Fibroblast of pulmonary artery (primary cell): Measurements from ENCODE around the gene PCDHA11.
"Not testable (repeated sequence)": the region's sequence is repeated elsewhere in the genome, so short reads cannot be mapped to it uniquely, and the experiment has no call there.

Source experiments
- DNase-seq: peaks from one replicate; pipeline ENCODE4 v3.0.0-alpha.2; 2010; ENCODE audit warnings: low read depth
- H3K4me3 ChIP-seq: replicated peaks from 2 replicates; pipeline ENCODE4 v1.5.1; 2011; ENCODE audit warnings: low read depth, mild to moderate bottlenecking, control low read depth, low read length, moderate library complexity
- TF ChIP-seq, protein P1 (sequence below): IDR thresholded peaks from 2 replicates; pipeline ENCODE4 v1.5.1; 2011; ENCODE audit warnings: mild to moderate bottlenecking, control low read depth, low read length, inconsistent platforms; ENCODE audit errors: missing control alignments

PCDHA11 gene

DNA sequence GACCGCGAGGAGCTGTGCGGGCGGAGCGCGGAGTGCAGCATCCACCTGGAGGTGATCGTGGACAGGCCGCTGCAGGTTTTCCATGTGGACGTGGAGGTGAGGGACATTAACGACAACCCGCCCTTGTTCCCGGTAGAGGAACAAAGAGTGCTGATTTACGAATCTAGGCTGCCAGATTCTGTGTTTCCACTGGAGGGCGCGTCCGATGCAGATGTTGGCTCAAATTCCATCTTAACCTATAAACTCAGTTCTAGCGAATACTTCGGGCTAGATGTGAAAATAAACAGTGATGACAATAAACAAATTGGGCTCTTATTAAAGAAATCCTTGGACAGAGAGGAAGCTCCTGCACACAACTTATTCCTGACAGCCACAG is 40.4 kb upstream of the PCDHA11 start:
- H3K4me3 ChIP-seq = no peak overlapping the region
- DNase-seq = no peak
- TF ChIP-seq, protein P1, sequence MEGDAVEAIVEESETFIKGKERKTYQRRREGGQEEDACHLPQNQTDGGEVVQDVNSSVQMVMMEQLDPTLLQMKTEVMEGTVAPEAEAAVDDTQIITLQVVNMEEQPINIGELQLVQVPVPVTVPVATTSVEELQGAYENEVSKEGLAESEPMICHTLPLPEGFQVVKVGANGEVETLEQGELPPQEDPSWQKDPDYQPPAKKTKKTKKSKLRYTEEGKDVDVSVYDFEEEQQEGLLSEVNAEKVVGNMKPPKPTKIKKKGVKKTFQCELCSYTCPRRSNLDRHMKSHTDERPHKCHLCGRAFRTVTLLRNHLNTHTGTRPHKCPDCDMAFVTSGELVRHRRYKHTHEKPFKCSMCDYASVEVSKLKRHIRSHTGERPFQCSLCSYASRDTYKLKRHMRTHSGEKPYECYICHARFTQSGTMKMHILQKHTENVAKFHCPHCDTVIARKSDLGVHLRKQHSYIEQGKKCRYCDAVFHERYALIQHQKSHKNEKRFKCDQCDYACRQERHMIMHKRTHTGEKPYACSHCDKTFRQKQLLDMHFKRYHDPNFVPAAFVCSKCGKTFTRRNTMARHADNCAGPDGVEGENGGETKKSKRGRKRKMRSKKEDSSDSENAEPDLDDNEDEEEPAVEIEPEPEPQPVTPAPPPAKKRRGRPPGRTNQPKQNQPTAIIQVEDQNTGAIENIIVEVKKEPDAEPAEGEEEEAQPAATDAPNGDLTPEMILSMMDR = no peak

DNA sequence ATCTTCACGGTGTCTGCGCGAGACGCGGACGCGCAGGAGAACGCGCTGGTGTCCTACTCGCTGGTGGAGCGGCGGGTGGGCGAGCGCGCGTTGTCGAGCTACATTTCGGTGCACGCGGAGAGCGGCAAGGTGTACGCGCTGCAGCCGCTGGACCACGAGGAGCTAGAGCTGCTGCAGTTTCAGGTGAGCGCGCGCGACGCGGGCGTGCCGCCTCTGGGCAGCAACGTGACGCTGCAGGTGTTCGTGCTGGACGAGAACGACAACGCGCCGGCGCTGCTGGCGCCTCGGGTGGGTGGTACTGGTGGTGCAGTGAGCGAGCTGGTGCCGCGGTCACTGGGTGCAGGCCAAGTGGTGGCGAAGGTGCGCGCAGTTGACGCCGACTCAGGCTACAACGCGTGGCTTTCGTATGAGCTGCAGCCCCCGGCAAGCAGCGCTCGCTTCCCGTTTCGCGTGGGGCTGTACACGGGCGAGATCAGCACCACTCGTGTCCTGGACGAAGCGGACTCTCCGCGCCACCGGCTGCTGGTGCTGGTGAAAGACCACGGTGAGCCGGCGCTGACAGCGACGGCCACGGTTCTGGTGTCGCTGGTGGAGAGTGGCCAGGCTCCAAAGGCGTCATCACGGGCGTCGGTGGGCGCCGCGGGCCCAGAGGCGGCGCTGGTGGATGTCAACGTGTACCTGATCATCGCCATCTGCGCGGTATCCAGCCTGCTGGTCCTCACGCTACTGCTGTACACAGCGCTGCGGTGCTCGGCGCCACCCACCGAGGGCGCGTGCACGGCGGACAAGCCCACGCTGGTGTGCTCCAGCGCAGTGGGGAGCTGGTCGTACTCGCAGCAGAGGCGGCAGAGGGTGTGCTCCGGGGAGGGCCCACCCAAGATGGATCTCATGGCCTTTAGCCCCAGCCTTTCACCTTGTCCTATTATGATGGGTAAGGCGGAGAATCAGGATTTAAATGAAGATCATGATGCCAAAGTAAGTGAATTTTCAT is 39.0 kb upstream of the PCDHA11 start:
- not testable (repeated sequence) for DNase-seq

DNA sequence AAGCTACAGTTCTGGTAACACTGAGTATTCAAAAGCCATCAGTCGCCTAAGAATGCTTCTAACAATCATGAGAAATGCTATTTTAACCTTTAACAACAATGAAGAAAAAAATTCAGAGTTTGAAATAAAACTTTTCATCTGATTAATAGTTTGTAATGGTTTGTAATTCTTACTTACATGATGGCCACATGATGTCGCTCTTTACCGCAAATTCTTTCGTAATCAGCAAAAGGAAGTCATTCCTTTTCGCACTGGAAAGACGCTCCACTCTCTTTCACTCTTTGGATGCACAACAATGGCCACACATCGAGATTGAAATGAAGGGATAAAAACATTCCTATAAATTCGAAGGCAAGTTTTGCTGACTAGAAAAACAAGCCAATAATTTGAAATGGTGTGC is 34.8 kb upstream of the PCDHA11 start, which contains the start of gene PCDHA7:
Gene PCDHA7 (plus strand): TSS at position 277 of the 400 bp plus-strand sequence. CDS start 115 bp downstream, at position 392.
- peak within 1 kb of the TSS; percentile 31 for H3K4me3 ChIP-seq
- peak; percentile 40 for DNase-seq
- TF ChIP-seq, protein P1 = peak; percentile 13

More for the DNA sequence above, 39.0 kb upstream of the PCDHA11 start:
- H3K4me3 ChIP-seq = not testable (repeated sequence)

DNA sequence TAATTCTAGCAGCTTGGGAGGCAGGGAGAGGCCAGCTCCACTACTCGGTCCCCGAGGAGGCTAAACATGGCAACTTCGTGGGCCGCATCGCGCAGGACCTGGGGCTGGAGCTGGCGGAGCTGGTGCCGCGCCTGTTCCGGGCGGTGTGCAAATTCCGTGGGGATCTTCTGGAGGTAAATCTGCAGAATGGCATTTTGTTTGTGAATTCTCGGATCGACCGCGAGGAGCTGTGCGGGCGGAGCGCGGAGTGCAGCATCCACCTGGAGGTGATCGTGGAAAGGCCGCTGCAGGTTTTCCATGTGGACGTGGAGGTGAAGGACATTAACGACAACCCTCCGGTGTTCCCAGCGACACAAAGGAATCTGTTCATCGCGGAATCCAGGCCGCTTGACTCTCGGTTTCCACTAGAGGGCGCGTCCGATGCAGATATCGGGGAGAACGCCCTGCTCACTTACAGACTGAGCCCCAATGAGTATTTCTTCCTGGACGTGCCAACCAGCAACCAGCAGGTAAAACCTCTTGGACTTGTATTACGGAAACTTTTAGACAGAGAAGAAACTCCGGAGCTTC is 34.2 kb upstream of the PCDHA11 start:
- H3K4me3 ChIP-seq = peak overlapping the region; percentile 31

DNA sequence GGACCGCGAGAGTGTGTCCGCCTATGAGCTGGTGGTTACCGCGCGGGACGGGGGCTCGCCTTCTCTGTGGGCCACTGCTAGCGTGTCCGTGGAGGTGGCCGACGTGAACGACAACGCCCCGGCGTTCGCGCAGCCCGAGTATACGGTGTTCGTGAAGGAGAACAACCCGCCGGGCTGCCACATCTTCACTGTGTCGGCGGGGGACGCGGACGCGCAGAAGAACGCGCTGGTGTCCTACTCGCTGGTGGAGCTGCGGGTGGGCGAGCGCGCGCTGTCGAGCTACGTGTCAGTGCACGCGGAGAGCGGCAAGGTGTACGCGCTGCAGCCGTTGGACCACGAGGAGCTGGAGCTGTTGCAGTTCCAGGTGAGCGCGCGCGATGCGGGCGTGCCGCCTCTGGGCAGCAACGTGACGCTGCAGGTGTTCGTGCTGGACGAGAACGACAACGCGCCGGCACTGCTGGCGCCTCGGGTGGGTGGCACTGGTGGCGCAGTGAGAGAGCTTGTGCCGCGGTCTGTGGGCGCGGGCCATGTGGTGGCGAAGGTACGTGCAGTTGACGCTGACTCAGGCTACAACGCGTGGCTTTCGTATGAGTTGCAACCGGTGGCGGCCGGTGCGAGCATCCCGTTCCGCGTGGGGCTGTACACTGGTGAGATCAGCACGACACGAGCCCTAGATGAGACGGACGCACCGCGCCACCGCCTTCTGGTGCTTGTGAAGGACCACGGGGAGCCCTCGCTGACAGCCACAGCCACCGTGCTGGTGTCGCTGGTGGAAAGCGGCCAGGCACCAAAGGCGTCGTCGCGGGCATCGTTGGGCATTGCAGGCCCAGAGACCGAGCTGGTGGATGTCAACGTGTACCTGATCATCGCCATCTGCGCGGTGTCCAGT is 32.9 kb upstream of the PCDHA11 start:
- no peak for DNase-seq
- no peak overlapping the region for H3K4me3 ChIP-seq
- TF ChIP-seq, protein P1 = no peak

More for the DNA sequence above, 34.2 kb upstream of the PCDHA11 start:
- DNase-seq = not testable (repeated sequence)

DNA sequence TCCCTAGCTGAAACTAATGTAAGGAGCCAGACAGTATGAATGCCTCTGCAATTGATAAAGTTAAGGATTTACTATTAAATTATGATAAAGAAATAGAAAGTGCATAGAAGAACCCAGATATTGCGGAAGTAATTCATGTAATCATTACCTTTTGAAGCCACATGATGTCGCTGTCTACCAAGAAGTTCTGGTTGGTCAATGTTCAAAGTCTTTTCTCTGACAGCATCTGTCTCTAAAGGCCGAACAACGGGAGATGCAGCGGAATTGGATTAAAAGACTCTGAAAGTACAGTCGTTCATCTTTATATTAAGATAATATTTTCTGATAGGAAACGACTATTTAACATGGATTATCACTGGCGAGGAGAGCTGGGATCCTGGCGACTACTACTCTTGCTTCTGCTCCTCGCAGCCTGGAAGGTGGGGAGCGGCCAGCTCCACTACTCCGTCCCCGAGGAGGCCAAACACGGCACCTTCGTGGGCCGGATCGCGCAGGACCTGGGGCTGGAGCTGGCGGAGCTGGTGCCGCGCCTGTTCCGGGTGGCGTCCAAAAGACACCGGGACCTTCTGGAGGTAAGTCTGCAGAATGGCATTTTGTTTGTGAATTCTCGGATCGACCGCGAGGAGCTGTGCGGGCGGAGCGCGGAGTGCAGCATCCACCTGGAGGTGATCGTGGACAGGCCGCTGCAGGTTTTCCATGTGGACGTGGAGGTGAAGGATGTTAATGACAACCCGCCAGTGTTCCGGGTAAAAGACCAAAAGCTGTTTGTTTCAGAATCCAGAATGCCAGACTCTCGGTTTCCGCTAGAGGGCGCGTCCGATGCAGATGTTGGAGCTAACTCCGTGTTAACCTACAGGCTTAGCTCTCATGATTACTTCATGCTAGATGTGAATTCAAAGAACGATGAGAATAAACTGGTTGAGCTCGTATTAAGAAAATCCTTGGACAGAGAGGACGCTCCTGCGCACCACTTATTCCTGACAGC is 27.5 kb upstream of the PCDHA11 start, which contains the start of gene PCDHA8:
Gene PCDHA8 (plus strand): TSS at position 210 of the 985 bp plus-strand sequence. CDS start 135 bp downstream, at position 345.
- DNase-seq = no peak
- TF ChIP-seq, protein P1 = peak; percentile 6
- H3K4me3 ChIP-seq = no peak within 1 kb of the TSS
